Coronary artery (tissue), 2 donors: ENCODE results near the gene EXOSC10.
"Not testable (repeated sequence)": the region's sequence is repeated elsewhere in the genome, so short reads cannot be mapped to it uniquely, and the experiment has no call there.

Source experiments
- DNase-seq: peaks from one replicate; pipeline ENCODE4 v3.0.0-alpha.2; 2017; ENCODE audit warnings: low spot score
- H3K27ac ChIP-seq, 2 donors: fragments of 200-600 bp; sonication (generic); one replicate each; pipeline ENCODE4 v1.5.1; 2016 to 2019
- H3K4me3 ChIP-seq: fragments of 200-600 bp; sonication (generic); 2 replicates; pipeline ENCODE4 v1.5.1; 2016; ENCODE audit warnings: mild to moderate bottlenecking, moderate library complexity
- TF ChIP-seq, protein P1 (sequence below): fragments of 200-600 bp; sonication (generic); IDR thresholded peaks from one replicate; pipeline ENCODE4 v1.5.1; 2019; ENCODE audit warnings: antibody characterized with exemption

Gene EXOSC10

DNA sequence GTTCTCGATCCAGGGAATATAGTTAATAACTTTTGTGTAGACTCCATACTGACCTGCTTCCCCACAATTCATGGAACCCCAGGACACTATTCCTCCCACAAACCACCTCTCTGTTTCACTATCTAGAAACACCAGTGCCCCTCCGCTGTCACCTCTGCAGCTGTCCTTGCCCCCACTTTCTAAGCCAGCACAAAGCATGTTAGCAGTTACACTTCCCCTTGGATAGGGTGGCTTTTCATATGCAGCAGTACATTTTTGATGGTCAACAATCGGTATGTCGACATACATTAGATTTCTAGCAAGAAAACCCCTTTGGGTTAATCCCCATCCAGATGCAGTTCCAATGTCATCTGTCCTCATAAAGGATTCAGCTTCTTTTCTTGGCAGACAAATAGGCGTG, 72.8 kb downstream of the EXOSC10 start:
- DNase-seq = no peak
- TF ChIP-seq, protein P1, sequence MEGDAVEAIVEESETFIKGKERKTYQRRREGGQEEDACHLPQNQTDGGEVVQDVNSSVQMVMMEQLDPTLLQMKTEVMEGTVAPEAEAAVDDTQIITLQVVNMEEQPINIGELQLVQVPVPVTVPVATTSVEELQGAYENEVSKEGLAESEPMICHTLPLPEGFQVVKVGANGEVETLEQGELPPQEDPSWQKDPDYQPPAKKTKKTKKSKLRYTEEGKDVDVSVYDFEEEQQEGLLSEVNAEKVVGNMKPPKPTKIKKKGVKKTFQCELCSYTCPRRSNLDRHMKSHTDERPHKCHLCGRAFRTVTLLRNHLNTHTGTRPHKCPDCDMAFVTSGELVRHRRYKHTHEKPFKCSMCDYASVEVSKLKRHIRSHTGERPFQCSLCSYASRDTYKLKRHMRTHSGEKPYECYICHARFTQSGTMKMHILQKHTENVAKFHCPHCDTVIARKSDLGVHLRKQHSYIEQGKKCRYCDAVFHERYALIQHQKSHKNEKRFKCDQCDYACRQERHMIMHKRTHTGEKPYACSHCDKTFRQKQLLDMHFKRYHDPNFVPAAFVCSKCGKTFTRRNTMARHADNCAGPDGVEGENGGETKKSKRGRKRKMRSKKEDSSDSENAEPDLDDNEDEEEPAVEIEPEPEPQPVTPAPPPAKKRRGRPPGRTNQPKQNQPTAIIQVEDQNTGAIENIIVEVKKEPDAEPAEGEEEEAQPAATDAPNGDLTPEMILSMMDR = no peak
- Histone ChIP-seq H3K4me3 (no peak overlapping the region), H3K27ac (no peak overlapping the region)

DNA sequence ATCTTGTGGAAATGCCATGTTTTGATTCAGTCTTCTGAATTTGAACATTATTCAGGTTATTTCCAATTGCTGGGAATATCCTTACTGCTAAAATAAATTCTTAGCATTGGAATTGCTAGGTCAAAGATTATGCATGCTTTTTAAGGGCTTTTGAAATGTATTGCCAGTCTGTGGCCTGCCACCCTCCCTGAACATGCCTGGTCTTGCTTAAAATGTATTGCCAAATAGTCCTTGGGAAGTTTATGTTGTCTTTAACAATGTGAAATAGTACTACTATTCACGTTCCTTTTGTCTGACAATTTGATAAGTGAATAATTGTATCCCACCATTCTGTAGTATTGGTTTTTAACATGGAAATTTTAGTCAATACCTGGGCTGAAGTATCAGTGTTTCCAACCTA, 73.6 kb downstream of the EXOSC10 start:
- no peak overlapping the region for H3K27ac ChIP-seq
- no peak overlapping the region for H3K4me3 ChIP-seq
- TF ChIP-seq, protein P1 = no peak
- no peak for DNase-seq

DNA sequence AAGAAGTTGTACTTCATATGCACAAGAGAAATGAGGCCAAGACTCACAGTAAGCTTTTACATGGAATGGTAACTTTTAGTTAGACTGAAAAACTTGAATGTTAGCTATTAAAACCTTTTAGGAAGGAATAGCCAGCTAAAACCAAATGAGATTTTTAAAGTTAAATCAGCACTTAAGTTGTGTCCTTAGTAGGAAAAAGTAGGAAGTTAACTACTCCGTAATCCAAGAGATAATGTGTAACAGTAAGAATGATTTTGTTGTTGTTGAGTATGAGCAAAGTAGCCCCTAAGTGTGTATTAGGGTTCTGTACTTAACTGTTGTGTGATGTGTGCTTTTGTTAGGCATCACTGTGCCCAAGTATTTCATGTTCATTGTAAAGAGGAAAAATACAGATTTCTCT, 74.1 kb downstream of the EXOSC10 start:
- DNase-seq = no peak
- Histone ChIP-seq H3K27ac (no peak overlapping the region), H3K4me3 (no peak overlapping the region)
- TF ChIP-seq, protein P1 = no peak

DNA sequence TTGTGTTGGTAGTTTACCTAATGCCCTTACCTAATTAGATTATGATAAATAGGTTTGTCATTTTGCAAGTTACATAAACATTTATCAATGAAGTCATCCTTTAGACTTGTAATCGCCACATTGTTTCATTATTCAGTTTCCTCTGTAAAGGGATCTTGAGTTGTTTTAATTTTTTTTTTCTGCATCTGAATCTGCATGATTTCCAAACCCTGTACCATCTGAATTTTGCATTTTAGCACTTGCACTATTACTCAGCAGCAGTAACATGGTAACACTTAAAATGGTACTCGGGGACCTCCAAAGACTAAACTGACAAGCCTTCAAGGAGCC, 74.8 kb downstream of the EXOSC10 start:
- H3K27ac ChIP-seq = no peak overlapping the region
- H3K4me3 ChIP-seq = no peak overlapping the region
- DNase-seq = no peak
- TF ChIP-seq, protein P1 = no peak

DNA sequence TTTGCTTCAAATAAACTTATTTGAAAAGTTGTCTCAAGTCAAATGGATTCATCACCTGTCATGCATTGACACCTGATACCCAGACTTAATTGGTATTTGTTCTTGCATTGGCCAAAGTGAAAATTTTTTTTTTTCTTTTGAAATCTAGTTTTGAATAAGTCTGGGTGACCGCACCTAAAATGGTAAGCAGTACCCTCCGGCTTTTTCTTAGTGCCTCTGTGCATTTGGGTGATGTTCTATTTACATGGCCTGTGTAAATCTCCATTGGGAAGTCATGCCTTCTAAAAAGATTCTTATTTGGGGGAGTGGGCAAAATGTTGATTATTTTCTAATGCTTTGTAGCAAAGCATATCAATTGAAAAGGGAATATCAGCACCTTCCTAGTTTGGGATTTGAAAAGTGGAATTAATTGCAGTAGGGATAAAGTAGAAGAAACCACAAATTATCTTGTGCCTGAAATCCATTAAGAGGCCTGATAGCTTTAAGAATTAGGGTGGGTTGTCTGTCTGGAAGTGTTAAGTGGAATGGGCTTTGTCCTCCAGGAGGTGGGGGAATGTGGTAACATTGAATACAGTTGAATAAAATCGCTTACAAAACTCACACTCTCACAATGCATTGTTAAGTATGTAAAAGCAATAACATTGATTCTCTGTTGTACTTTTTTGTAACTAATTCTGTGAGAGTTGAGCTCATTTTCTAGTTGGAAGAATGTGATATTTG, 75.4 kb downstream of the EXOSC10 start:
- no peak for DNase-seq
- TF ChIP-seq, protein P1 = no peak
- Histone ChIP-seq H3K4me3 (no peak overlapping the region), H3K27ac (no peak overlapping the region)

DNA sequence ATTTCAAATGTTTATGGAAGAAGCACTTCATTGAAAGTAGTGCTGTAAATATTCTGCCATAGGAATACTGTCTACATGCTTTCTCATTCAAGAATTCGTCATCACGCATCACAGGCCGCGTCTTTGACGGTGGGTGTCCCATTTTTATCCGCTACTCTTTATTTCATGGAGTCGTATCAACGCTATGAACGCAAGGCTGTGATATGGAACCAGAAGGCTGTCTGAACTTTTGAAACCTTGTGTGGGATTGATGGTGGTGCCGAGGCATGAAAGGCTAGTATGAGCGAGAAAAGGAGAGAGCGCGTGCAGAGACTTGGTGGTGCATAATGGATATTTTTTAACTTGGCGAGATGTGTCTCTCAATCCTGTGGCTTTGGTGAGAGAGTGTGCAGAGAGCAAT, 76.5 kb downstream of the EXOSC10 start:
- TF ChIP-seq, protein P1 = no peak
- no peak overlapping the region for H3K27ac ChIP-seq
- H3K4me3 ChIP-seq = no peak overlapping the region
- no peak for DNase-seq

DNA sequence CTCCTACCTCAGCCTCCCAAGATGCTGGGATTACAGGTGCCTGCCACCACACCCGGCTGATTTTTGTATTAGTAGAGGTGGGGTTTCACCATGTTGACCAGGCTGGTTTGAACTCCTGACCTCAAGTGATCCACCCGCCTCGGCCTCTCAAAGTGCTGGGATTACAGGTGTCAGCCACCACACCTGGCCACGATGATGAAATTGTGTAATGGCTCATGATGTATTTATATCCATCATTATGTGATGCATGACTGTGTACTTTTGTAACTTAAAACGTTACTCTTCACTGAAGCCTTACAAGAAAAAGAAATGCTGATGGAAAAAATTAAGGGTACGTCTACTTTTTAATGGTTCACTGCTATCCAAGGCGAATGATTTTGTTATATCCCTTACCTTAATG, 79.7 kb downstream of the EXOSC10 start:
- H3K27ac ChIP-seq = no peak overlapping the region
- DNase-seq = no peak
- H3K4me3 ChIP-seq = no peak overlapping the region
- TF ChIP-seq, protein P1 = no peak

DNA sequence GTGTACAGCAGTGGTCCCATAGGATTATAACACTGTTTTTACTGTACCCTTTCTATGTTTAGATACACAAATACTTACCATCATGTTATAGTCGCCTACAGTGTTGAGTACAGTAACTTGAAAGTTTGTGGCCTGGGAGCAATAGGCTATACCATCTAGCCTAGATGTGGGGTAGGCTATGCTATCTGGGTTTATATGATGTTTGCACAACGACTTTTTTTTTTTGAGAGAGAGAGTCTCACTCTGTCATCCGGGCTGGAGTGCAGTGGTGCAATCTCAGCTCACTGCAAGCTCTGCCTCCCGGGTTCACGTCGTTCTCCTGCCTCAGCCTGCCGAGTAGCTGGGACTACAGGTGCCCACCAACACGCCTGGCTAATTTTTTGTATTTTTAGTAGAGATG, 80.3 kb downstream of the EXOSC10 start:
- not testable (repeated sequence) for DNase-seq, H3K4me3 ChIP-seq, H3K27ac ChIP-seq
